ENCODE measurements around the gene GLT6D1.

The GLT6D1 gene

DNA sequence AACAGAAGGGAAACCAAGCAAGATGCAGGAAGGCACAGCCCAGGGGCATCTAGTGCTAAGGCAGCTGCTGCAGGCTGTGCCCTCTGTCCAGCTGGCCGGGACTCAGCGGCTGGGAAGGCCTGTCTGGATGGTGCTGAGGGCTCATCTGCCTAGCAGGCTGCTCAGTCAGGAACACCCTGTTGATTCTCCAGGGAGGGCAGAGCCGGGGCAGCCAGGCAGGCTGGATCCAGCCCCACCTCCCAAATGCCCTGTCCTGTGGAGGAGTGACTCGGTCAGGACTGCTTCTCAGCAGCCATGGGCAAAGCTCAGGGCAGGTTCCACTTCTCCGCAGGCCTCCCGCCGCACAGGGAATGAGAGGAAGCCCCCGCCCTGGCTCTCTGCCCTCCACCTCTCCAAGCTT, 16.0 kb upstream of the GLT6D1 start:
- no peak overlapping the region for H2AFZ ChIP-seq (ENCODE audit: low read length)
- H3F3A ChIP-seq (ENCODE audit: insufficient read depth, low read length) = no peaks in the 10 kb centered on the region
- no peaks in the 10 kb centered on the region for H4K20me1 ChIP-seq (ENCODE audit: insufficient read depth, low read length)
- H3K4me3 ChIP-seq (ENCODE audit: low read length) = no peak overlapping the region
- H3K9me2 ChIP-seq (replicated peaks; ENCODE audit: insufficient read depth, low read length) = no peaks in the 10 kb centered on the region
- H3K4me2 ChIP-seq (ENCODE audit: low read depth, low read length) = no peak overlapping the region
- no peak overlapping the region for H3K9ac ChIP-seq (ENCODE audit: low read length)
- DNase-seq = no peak
- H3K27me3 ChIP-seq (replicated peaks; ENCODE audit: insufficient read depth, low read length) = peaks cover 96% of the 10 kb centered on the region
- TF ChIP-seq, protein P1, sequence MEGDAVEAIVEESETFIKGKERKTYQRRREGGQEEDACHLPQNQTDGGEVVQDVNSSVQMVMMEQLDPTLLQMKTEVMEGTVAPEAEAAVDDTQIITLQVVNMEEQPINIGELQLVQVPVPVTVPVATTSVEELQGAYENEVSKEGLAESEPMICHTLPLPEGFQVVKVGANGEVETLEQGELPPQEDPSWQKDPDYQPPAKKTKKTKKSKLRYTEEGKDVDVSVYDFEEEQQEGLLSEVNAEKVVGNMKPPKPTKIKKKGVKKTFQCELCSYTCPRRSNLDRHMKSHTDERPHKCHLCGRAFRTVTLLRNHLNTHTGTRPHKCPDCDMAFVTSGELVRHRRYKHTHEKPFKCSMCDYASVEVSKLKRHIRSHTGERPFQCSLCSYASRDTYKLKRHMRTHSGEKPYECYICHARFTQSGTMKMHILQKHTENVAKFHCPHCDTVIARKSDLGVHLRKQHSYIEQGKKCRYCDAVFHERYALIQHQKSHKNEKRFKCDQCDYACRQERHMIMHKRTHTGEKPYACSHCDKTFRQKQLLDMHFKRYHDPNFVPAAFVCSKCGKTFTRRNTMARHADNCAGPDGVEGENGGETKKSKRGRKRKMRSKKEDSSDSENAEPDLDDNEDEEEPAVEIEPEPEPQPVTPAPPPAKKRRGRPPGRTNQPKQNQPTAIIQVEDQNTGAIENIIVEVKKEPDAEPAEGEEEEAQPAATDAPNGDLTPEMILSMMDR (IDR thresholded peaks at IDR 0.05; ENCODE audit: low read length) = no peak
- TF ChIP-seq EZH2 (optimal IDR thresholded peaks at IDR 0.05; ENCODE audit: low read depth, low read length) (no peak), EZH2phosphoT487 (IDR thresholded peaks at IDR 0.05; ENCODE audit: low read length) (no peak)
- H3K36me3 ChIP-seq (replicated peaks; ENCODE audit: insufficient read depth, low read length) = no peaks in the 10 kb centered on the region
- H3K9me3 ChIP-seq (replicated peaks; ENCODE audit: insufficient read depth, low read length) = no peaks in the 10 kb centered on the region
- H3K79me2 ChIP-seq (ENCODE audit: low read length) = no peaks in the 10 kb centered on the region
- no peak overlapping the region for H3K27ac ChIP-seq (ENCODE audit: low read length)
- H3K4me1 ChIP-seq (ENCODE audit: low read length) = no peaks in the 10 kb centered on the region

GRCh38 chr9:135650408-135650807, 11.1 kb upstream of the GLT6D1 start:
- Histone ChIP-seq H3K9ac (ENCODE audit: low read length) (no peak overlapping the region), H3K27ac (ENCODE audit: low read length) (no peak overlapping the region), H3K79me2 (ENCODE audit: low read length) (no peaks in the 10 kb centered on the region), H3K27me3 (replicated peaks; ENCODE audit: insufficient read depth, low read length) (peaks cover 88% of the 10 kb centered on the region), H3K36me3 (replicated peaks; ENCODE audit: insufficient read depth, low read length) (no peaks in the 10 kb centered on the region), H3K9me2 (replicated peaks; ENCODE audit: insufficient read depth, low read length) (no peaks in the 10 kb centered on the region), H2AFZ (ENCODE audit: low read length) (no peak overlapping the region), H3K4me3 (ENCODE audit: low read length) (no peak overlapping the region), H3F3A (ENCODE audit: insufficient read depth, low read length) (no peaks in the 10 kb centered on the region), H4K20me1 (ENCODE audit: insufficient read depth, low read length) (no peaks in the 10 kb centered on the region), H3K9me3 (replicated peaks; ENCODE audit: insufficient read depth, low read length) (0 out of 2 replicates have a peak, but pooled peaks cover 5% of the 10 kb centered on the region), H3K4me2 (ENCODE audit: low read depth, low read length) (no peak overlapping the region), H3K4me1 (ENCODE audit: low read length) (no peaks in the 10 kb centered on the region)
- TF ChIP-seq EZH2 (optimal IDR thresholded peaks at IDR 0.05; ENCODE audit: low read depth, low read length) (no peak), EZH2phosphoT487 (IDR thresholded peaks at IDR 0.05; ENCODE audit: low read length) (no peak)
- TF ChIP-seq, protein P1 (IDR thresholded peaks at IDR 0.05; ENCODE audit: low read length) = no peak
- DNase-seq = no peak

- Histone ChIP-seq H3K27ac (ENCODE audit: low read length) (no peak overlapping the region), H3K4me1 (ENCODE audit: low read length) (no peaks in the 10 kb centered on the region), H3K27me3 (replicated peaks; ENCODE audit: insufficient read depth, low read length) (peaks cover 88% of the 10 kb centered on the region), H2AFZ (ENCODE audit: low read length) (no peak overlapping the region), H4K20me1 (ENCODE audit: insufficient read depth, low read length) (no peaks in the 10 kb centered on the region), H3K4me3 (ENCODE audit: low read length) (no peak overlapping the region), H3F3A (ENCODE audit: insufficient read depth, low read length) (no peaks in the 10 kb centered on the region), H3K9ac (ENCODE audit: low read length) (no peak overlapping the region), H3K9me3 (replicated peaks; ENCODE audit: insufficient read depth, low read length) (0 out of 2 replicates have a peak, but pooled peaks cover 5% of the 10 kb centered on the region), H3K79me2 (ENCODE audit: low read length) (no peaks in the 10 kb centered on the region), H3K4me2 (ENCODE audit: low read depth, low read length) (no peak overlapping the region), H3K36me3 (replicated peaks; ENCODE audit: insufficient read depth, low read length) (no peaks in the 10 kb centered on the region), H3K9me2 (replicated peaks; ENCODE audit: insufficient read depth, low read length) (no peaks in the 10 kb centered on the region)
- TF ChIP-seq EZH2 (optimal IDR thresholded peaks at IDR 0.05; ENCODE audit: low read depth, low read length) = no peak
- DNase-seq = no peak
Observed at GRCh38 chr9:135649508-135649907, 10.2 kb upstream of the GLT6D1 start.

DNA sequence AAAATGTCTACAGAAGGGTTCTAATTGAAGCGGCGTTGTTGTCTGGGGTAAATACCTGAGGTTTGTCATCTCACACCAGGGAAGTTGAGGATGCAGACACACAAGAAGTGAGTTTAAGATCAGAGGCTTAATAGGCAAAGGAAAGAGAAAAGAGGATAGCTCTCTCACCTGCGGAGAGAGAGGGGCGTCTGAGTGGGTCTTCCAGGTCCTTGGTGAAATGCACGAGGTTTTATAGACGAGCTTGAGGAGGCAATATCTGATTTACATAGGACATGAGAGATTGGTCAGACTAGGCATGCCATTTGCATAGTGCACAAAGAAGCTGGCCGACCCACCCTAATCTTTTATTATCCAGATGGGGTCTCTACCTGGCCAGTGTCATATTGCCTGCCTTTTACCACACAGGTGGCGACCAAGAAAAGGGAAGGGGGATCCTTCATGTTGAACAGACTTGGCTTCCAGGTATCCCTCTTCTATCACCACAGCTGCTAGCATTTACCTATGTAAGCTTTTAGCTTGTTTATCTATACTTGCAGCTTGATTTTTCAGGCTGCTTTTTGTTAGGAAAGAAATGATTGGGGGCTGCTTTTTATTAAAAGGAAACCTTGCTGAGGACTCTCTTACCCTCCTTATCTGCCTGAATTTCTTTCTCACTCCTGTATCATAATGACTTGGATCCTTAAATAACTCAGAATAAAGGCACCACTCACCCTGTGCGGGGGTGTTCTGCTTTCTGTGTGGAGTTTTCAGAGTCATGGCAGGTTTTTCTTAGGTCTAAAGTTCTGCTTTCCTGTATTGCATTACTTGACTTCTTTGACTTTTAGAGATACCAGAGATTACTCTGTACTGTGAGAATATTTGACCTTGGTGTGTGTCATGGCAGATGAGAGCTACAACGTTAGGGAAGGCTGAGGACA, 9.4 kb upstream of the GLT6D1 start:
- Histone ChIP-seq H3K9me2 (replicated peaks; ENCODE audit: insufficient read depth, low read length) (no peaks in the 10 kb centered on the region), H3K27me3 (replicated peaks; ENCODE audit: insufficient read depth, low read length) (peaks cover 81% of the 10 kb centered on the region), H3K9ac (ENCODE audit: low read length) (no peak overlapping the region), H3K4me2 (ENCODE audit: low read depth, low read length) (no peak overlapping the region), H3K79me2 (ENCODE audit: low read length) (no peaks in the 10 kb centered on the region), H3K27ac (ENCODE audit: low read length) (no peak overlapping the region), H3K4me1 (ENCODE audit: low read length) (no peaks in the 10 kb centered on the region), H2AFZ (ENCODE audit: low read length) (no peak overlapping the region), H3F3A (ENCODE audit: insufficient read depth, low read length) (no peaks in the 10 kb centered on the region), H3K36me3 (replicated peaks; ENCODE audit: insufficient read depth, low read length) (no peaks in the 10 kb centered on the region), H3K4me3 (ENCODE audit: low read length) (no peak overlapping the region), H4K20me1 (ENCODE audit: insufficient read depth, low read length) (no peaks in the 10 kb centered on the region), H3K9me3 (replicated peaks; ENCODE audit: insufficient read depth, low read length) (0 out of 2 replicates have a peak, but pooled peaks cover 5% of the 10 kb centered on the region)
- DNase-seq = no peak
- TF ChIP-seq, protein P1 (IDR thresholded peaks at IDR 0.05; ENCODE audit: low read length) = no peak
- no peak for TF ChIP-seq EZH2phosphoT487 (IDR thresholded peaks at IDR 0.05; ENCODE audit: low read length)
- no peak for TF ChIP-seq EZH2 (optimal IDR thresholded peaks at IDR 0.05; ENCODE audit: low read depth, low read length)

Data from MM.1S (cell line).